ENCODE measurements around the gene SH3RF3.
A peak's percentile ranks its signal among the peaks of the same experiment; 100 is the strongest.

Gene SH3RF3

DNA sequence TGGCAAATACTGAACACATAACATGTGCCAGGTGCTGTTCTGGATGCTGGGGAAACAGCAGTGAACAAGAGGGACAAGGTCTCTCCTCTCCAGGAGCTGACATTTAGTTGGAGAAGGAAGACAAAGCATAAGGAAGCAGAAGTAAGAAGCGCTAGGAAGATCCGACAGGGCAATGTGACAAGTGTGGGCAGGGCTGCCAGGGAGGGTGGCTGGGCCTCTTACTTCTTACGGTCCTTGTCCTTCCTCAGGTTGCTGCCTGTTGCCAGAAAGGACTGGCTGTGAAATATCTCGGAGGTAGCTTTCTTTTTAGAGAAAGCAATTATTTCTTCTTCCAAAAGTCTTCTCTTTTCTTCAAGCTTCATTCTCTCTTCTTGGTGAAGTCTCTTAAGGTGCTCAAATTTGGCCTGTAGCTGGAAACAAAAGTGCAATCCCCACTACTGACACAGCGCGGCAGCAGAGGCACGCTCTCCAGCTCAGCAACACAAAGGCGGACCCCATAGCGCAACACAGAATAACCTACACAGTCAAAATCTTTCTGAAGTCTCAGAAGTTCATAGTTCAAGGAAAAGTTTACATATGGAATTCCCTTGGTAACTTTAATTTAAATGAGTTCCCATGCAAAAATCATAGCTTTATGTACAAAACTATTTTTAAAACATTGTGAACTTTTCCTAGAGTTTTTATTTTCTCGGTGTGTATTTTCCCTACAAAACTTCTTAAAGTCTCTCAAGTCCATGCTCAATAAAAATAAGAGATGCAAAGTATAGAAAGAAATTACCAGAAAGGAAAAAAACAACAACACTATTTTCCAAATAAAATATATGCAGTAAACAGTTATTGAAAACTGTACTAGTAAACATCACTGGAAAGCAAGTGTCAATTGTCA, 417.1 kb downstream of the SH3RF3 start:
- peak; percentile 87 for DNase-seq (ENCODE audit: low read depth, low spot score)

GRCh38 chr2:109547280-109547679, 418.3 kb downstream of the SH3RF3 start:
- no peak for DNase-seq (ENCODE audit: low read depth, low spot score)

- DNase-seq (ENCODE audit: low read depth, low spot score), result no peak
These were observed 420.1 kb downstream of the SH3RF3 start for GRCh38 chr2:109549016-109549590.
